Tibial nerve (tissue), 3 donors: ENCODE results near the gene TTC33.

Experiments used
- POLR2A ChIP-seq, 2 donors: fragments of 450-650 bp; IDR thresholded peaks; one replicate each; pipeline ENCODE4 v1.6.1; 2017; ENCODE audit warnings: antibody characterized with exemption in 2 of 2, mild to moderate bottlenecking in 2 of 2, moderate library complexity in 2 of 2
- TF ChIP-seq, protein P1 (sequence below), 5 experiments: fragments of 200-600 bp in 3 of 5; fragments of 450-650 bp in 2 of 5; sonication (generic) in 3 of 5; IDR thresholded peaks; one replicate each; pipeline ENCODE4 v1.5.1; 2016 to 2019; ENCODE audit warnings: antibody characterized with exemption in 5 of 5, mild to moderate bottlenecking in 3 of 5, moderate library complexity in 2 of 5

DNA sequence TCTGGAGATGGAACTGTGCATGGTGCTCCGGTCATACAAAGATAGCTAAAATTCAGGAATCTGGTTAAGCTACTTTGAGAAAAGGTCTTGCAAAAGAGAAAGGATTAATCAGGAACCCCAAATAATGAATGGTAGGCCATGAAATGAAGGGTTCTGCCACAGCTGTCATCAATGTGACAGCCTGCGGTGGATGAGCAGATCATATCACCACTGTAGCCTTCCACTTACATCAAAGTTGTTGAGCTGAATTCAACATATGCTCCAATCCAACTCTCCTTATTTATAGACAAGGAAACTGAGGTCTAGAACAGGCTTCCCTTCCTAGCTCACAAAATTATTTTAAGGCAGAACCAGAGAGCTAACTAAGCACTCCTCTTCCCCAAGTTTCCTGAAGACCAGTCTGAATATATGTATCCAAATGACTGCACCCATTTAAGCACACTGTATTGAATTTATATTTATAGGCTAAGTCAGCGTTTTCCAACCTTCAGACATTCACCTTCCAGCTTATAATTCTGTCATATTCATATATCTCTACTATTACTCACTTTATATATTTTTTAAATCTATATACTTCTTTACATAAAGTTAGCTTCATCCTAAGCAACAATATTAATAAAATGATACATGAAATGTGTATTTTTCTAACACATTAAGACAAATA is 90.0 kb downstream of the TTC33 start:
- TF ChIP-seq, protein P1, sequence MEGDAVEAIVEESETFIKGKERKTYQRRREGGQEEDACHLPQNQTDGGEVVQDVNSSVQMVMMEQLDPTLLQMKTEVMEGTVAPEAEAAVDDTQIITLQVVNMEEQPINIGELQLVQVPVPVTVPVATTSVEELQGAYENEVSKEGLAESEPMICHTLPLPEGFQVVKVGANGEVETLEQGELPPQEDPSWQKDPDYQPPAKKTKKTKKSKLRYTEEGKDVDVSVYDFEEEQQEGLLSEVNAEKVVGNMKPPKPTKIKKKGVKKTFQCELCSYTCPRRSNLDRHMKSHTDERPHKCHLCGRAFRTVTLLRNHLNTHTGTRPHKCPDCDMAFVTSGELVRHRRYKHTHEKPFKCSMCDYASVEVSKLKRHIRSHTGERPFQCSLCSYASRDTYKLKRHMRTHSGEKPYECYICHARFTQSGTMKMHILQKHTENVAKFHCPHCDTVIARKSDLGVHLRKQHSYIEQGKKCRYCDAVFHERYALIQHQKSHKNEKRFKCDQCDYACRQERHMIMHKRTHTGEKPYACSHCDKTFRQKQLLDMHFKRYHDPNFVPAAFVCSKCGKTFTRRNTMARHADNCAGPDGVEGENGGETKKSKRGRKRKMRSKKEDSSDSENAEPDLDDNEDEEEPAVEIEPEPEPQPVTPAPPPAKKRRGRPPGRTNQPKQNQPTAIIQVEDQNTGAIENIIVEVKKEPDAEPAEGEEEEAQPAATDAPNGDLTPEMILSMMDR (IDR thresholded peaks at IDR 0.05), result no peak
- no peak for TF ChIP-seq POLR2A (IDR thresholded peaks at IDR 0.05)
